A172 (cell line): Measurements from ENCODE around the gene ZBTB21. TPM values are rescaled to one million over a fixed set of nuclear protein-coding genes. Genes with fewer than 3 reads are reported as not detected.
"Not testable (repeated sequence)": the region's sequence is repeated elsewhere in the genome, so short reads cannot be mapped to it uniquely, and the experiment has no call there.

ENCODE experiments used
- DNase-seq: peaks from one replicate; pipeline ENCODE4 v3.0.0-alpha.2; 2015; ENCODE audit warnings: low spot score
- total RNA-seq: library from RNA; depleted of rRNA; stranded (reverse); fragments of >200 nt; shearing (Covaris generic); gene quantifications from 2 replicates; pipeline ENCODE4 v1.2.3, GENCODE V29; 2014; rRNA removed

ZBTB21 gene
- total RNA-seq, 1 experiment from 2014 or later: 15.2 TPM

- DNase-seq: no peak
These were observed 57.5 kb downstream of the ZBTB21 start for GRCh38 chr21:41952568-41953248.

- DNase-seq: no peak
These were observed 58.1 kb downstream of the ZBTB21 start for GRCh38 chr21:41951876-41952567.

- no peak for DNase-seq
These were observed 59.2 kb downstream of the ZBTB21 start for GRCh38 chr21:41950941-41951351.

- not testable (repeated sequence) for DNase-seq
These were observed 60.5 kb downstream of the ZBTB21 start for GRCh38 chr21:41949631-41950030.

GRCh38 chr21:41948901-41949300 lies 61.3 kb downstream of the ZBTB21 start:
- DNase-seq: no peak

- peak; percentile 64 for DNase-seq
These were observed 61.9 kb downstream of the ZBTB21 start for GRCh38 chr21:41948078-41948895.

- DNase-seq: no peak
These were observed 64.2 kb downstream of the ZBTB21 start for GRCh38 chr21:41945982-41946381.

- DNase-seq: no peak
These were observed 66.3 kb downstream of the ZBTB21 start for GRCh38 chr21:41943851-41944250.

- no peak for DNase-seq
These were observed 67.7 kb downstream of the ZBTB21 start for GRCh38 chr21:41942457-41942856.

GRCh38 chr21:41941941-41942340 lies 68.2 kb downstream of the ZBTB21 start:
- DNase-seq: no peak

- no peak for DNase-seq
These were observed 69.7 kb downstream of the ZBTB21 start for GRCh38 chr21:41940431-41940830.

- no peak for DNase-seq
These were observed 70.8 kb downstream of the ZBTB21 start for GRCh38 chr21:41939391-41939790.

Other genes starting within 250 kb of the ZBTB21 start
- 0.07 and 0.55 TPM in 2 replicates for gene RIPK4, start 243.3 kb downstream of the ZBTB21 start, total RNA-seq
- 5.2 and 8.3 TPM in 2 replicates for gene PRDM15, start 131.0 kb downstream of the ZBTB21 start, total RNA-seq
- 19.7 and 31.4 TPM in 2 replicates for gene C2CD2, start 56.3 kb downstream of the ZBTB21 start, total RNA-seq
- not detected in 2 replicates for gene UMODL1, start 61.0 kb upstream of the ZBTB21 start, total RNA-seq
- gene ABCG1, start 208.8 kb upstream of the ZBTB21 start, total RNA-seq: 2.5 and 2.9 TPM in 2 replicates